ENCODE results near the gene ABL2. TPM values are rescaled to one million over a fixed set of nuclear protein-coding genes. Genes with fewer than 3 reads are reported as not detected.
"Not testable (repeated sequence)": the region's sequence is repeated elsewhere in the genome, so short reads cannot be mapped to it uniquely, and the experiment has no call there.

Gene ABL2
- total RNA-seq, 8 experiments from 2014 or later: 12.3 to 26.6 (median 18.1) TPM

DNA sequence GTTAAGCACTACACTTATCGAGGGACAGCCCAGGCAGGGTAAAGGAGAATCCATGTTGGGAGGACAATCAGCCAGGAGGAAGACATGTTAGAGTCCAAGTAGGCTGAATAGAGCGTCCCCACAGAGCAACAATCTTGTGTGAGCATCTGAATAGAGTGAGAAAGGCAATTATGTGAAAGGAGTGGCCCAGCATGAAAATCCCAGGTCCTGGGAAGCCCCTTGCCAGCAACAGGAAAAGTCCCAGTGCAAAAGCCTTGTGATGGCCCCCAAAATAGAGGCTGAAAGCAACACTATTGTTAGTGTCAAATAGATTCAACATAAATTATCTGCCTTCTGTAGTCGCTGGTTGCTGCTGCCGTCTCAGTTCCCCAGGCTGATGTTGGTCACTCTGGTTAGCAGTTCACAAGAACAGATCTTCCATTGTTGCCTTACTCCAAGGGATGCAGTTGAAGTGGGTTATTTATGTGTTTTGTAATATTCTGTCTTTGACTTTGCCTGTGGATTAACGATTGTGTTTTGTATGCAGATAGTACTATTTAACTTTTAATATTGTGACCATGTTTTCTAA lies 12.1 kb upstream of the ABL2 start:
- H3K27ac ChIP-seq: no peak overlapping the region
- WGBS, 10 experiments: 4 to 100% (median 31%) methylated on average over 1 to 4 of the region's 5 CpGs; no CpG with 5 or more reads in 1 of the 10 experiments
- peak in 5 of 8 experiments; percentile 85 to 97 (median 96) for ATAC-seq (replicated peaks in 6 of 8)
- in situ Hi-C loops (cut with MboI; ENCODE audit: low pct_unique_long_range_greater_than_20kb in 2 of 9, low sequenced_read_pairs in 9 of 9, unreplicated experiment in 9 of 9): loop anchor here in 1 of 9 experiments (25.0 kb wide), 1 partner anchor 121 kb away; the partner anchor contains the start of gene AXDND1
- H3K4me3 ChIP-seq: no peak overlapping the region
- H3K4me1 ChIP-seq (replicated peaks in 1 of 2): peaks cover 2 to 6% of the 10 kb centered on the region in 2 donors

- WGBS, 10 experiments: 0 to 100% (median 71%) methylated on average over 1 to 4 of the region's 4 CpGs; no CpG with 5 or more reads in 1 of the 10 experiments
- peaks cover 2 to 6% of the 10 kb centered on the region in 2 donors for H3K4me1 ChIP-seq (replicated peaks in 1 of 2)
- in situ Hi-C loops (cut with MboI; ENCODE audit: low pct_unique_long_range_greater_than_20kb in 2 of 9, low sequenced_read_pairs in 9 of 9, unreplicated experiment in 9 of 9): loop anchor here in 1 of 9 experiments (25.0 kb wide), 1 partner anchor 125 kb away; the partner anchor contains the start of gene AXDND1
- ATAC-seq (replicated peaks in 6 of 8): peak in 3 of 8 experiments; percentile 28 to 88 (median 75)
- no peak overlapping the region for H3K27ac ChIP-seq
- no peak overlapping the region for H3K4me3 ChIP-seq
Observed at GRCh38 chr1:179237222-179237621, 7.7 kb upstream of the ABL2 start.

- in situ Hi-C loops (cut with MboI; ENCODE audit: low pct_unique_long_range_greater_than_20kb in 2 of 9, low sequenced_read_pairs in 9 of 9, unreplicated experiment in 9 of 9): loop anchor here in 1 of 9 experiments (25.0 kb wide), 1 partner anchor 127 kb away; the partner anchor contains the start of gene AXDND1
- 86 to 100% (median 100%) methylated on average over 1 of the region's 1 CpG; no CpG with 5 or more reads in 7 of the 10 experiments for WGBS, 10 experiments
- Histone ChIP-seq H3K4me1 (replicated peaks in 1 of 2) (peaks cover 6 to 7% of the 10 kb centered on the region in 2 donors), H3K27ac (no peak overlapping the region), H3K4me3 (no peak overlapping the region)
- ATAC-seq (replicated peaks in 6 of 8): no peak
Observed at GRCh38 chr1:179234863-179235262, 5.4 kb upstream of the ABL2 start.

GRCh38 chr1:179231923-179232322 lies 2.4 kb upstream of the ABL2 start:
- 81 to 100% (median 95%) methylated on average over 3 to 4 of the region's 4 CpGs; no CpG with 5 or more reads in 4 of the 10 experiments for WGBS, 10 experiments
- no peak overlapping the region for H3K27ac ChIP-seq
- ATAC-seq (replicated peaks in 6 of 8): no peak
- peaks cover 6 to 14% of the 10 kb centered on the region in 2 donors for H3K4me1 ChIP-seq (replicated peaks in 1 of 2)
- no peak overlapping the region for H3K4me3 ChIP-seq
- in situ Hi-C loops (cut with MboI; ENCODE audit: low pct_unique_long_range_greater_than_20kb in 2 of 9, low sequenced_read_pairs in 9 of 9, unreplicated experiment in 9 of 9): loop anchor here in 1 of 9 experiments (25.0 kb wide), 1 partner anchor 130 kb away; the partner anchor contains the start of gene AXDND1

- Histone ChIP-seq H3K4me1 (replicated peaks in 1 of 2) (peaks cover 6 to 14% of the 10 kb centered on the region in 2 donors), H3K27ac (no peak overlapping the region), H3K4me3 (no peak overlapping the region)
- WGBS, 10 experiments: 0 to 100% (median 88%) methylated on average over 1 to 3 of the region's 3 CpGs
- peak in 1 of 8 experiments; percentile 6 for ATAC-seq (replicated peaks in 6 of 8)
- in situ Hi-C loops (cut with MboI; ENCODE audit: low pct_unique_long_range_greater_than_20kb in 2 of 9, low sequenced_read_pairs in 9 of 9, unreplicated experiment in 9 of 9): loop anchor here in 1 of 9 experiments (25.0 kb wide), 1 partner anchor 132 kb away; the partner anchor contains the start of gene AXDND1
Observed at GRCh38 chr1:179230721-179231120, 1.2 kb upstream of the ABL2 start.

DNA sequence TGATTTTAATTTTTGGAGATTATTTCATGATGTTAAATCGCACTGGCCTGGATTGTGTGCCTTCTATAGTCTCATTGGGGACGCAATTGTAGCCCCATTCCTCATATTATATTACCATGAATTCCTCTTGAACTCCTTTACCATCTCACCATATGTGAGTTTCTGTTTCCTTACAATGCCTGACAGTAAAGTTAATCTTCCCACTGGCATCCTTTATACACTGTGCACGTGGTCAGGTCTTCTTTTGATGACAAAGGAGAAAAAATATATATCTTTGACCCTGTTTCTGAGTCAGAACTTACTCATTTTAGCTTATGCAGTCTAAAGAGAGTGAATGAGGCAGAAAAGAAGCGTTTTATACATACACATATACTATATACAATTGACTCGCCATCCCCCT lies 774 bp upstream of the ABL2 start:
- Histone ChIP-seq H3K4me3 (peak overlapping the region; percentile 71 to 88 (median 77)), H3K27ac (no peak overlapping the region), H3K4me1 (replicated peaks in 1 of 2) (peaks cover 6 to 14% of the 10 kb centered on the region in 2 donors)
- in situ Hi-C loops (cut with MboI; ENCODE audit: low pct_unique_long_range_greater_than_20kb in 2 of 9, low sequenced_read_pairs in 9 of 9, unreplicated experiment in 9 of 9): loop anchor here in 1 of 9 experiments (25.0 kb wide), 1 partner anchor 132 kb away; the partner anchor contains the start of gene AXDND1
- WGBS, 10 experiments: 8 to 64% (median 54%) methylated on average over 3 to 5 of the region's 5 CpGs
- peak in 5 of 8 experiments; percentile 3 to 8 (median 7) for ATAC-seq (replicated peaks in 6 of 8)

GRCh38 chr1:179228783-179229213 lies 679 bp downstream of the ABL2 start:
- Histone ChIP-seq H3K4me3 (peak overlapping the region; percentile 71 to 88 (median 77)), H3K4me1 (replicated peaks in 1 of 2) (peaks cover 6 to 14% of the 10 kb centered on the region in 2 donors), H3K27ac (peak overlapping the region; percentile 84 to 91)
- in situ Hi-C loops (cut with MboI; ENCODE audit: low pct_unique_long_range_greater_than_20kb in 2 of 9, low sequenced_read_pairs in 9 of 9, unreplicated experiment in 9 of 9): loop anchor here in 1 of 9 experiments (25.0 kb wide), 1 partner anchor 134 kb away; the partner anchor contains the start of gene AXDND1
- WGBS, 10 experiments: 0 to 9% (median 0%) methylated on average over 1 to 7 of the region's 19 CpGs; no CpG with 5 or more reads in 4 of the 10 experiments
- ATAC-seq (replicated peaks in 6 of 8): peak; percentile 41 to 74 (median 68)

DNA sequence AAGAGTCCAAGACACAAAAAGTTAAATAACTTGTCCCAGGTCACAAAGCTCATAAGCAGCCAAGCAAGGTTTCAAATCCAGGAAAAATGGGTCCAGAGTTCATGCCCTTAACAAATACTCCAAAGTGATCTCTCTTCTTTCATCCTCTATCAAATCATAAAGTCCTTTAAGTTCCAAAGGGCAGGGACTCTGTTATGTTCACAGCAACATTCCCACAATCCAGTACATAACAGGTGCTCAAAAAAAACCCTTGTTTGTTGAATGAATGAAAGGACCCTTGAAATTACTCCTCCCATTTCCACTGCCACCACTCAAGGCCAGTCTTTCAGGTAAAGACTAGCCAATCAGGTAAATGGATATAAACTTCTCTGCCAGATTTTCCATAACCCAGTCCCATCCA lies 2.7 kb downstream of the ABL2 start:
- in situ Hi-C loops (cut with MboI; ENCODE audit: low pct_unique_long_range_greater_than_20kb in 2 of 9, low sequenced_read_pairs in 9 of 9, unreplicated experiment in 9 of 9): loop anchor here in 1 of 9 experiments (25.0 kb wide), 1 partner anchor 136 kb away; the partner anchor contains the start of gene AXDND1
- H3K4me1 ChIP-seq (replicated peaks in 1 of 2): peaks cover 6 to 14% of the 10 kb centered on the region in 2 donors
- H3K27ac ChIP-seq: no peak overlapping the region
- ATAC-seq (replicated peaks in 6 of 8): no peak
- no peak overlapping the region for H3K4me3 ChIP-seq

DNA sequence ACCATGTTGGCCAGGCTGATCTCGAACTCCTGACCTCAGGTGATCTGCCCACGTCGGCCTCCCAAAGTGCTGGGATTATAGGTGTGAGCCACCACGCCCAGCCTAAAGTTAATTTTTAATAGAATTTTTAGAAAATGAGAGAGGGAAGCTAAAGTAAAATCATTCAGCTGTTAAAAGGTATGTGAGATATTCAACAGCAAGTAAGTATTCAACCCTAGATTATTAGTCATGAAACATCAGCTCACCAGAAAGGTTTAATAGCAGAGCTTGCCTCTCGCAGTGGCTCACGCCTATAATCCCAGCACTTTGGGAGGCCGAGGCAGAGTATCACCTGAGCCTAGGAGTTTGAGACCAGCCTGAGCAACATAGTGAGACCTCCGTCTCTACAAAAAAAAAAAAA lies 5.0 kb downstream of the ABL2 start:
- ATAC-seq (replicated peaks in 6 of 8); H3K4me3 ChIP-seq; H3K4me1 ChIP-seq (replicated peaks in 1 of 2); in situ Hi-C loops (cut with MboI; ENCODE audit: low pct_unique_long_range_greater_than_20kb in 2 of 9, low sequenced_read_pairs in 9 of 9, unreplicated experiment in 9 of 9); H3K27ac ChIP-seq: not testable (repeated sequence)
- WGBS, 10 experiments: 93 to 100% (median 98%) methylated on average over 1 to 8 of the region's 8 CpGs; no CpG with 5 or more reads in 2 of the 10 experiments

GRCh38 chr1:179221121-179221520 lies 8.4 kb downstream of the ABL2 start:
- H3K4me1 ChIP-seq (replicated peaks in 1 of 2); H3K27ac ChIP-seq; in situ Hi-C loops (cut with MboI; ENCODE audit: low pct_unique_long_range_greater_than_20kb in 2 of 9, low sequenced_read_pairs in 9 of 9, unreplicated experiment in 9 of 9); ATAC-seq (replicated peaks in 6 of 8); H3K4me3 ChIP-seq: not testable (repeated sequence)
- 85 to 100% (median 92%) methylated on average over 2 to 7 of the region's 7 CpGs; no CpG with 5 or more reads in 2 of the 10 experiments for WGBS, 10 experiments

DNA sequence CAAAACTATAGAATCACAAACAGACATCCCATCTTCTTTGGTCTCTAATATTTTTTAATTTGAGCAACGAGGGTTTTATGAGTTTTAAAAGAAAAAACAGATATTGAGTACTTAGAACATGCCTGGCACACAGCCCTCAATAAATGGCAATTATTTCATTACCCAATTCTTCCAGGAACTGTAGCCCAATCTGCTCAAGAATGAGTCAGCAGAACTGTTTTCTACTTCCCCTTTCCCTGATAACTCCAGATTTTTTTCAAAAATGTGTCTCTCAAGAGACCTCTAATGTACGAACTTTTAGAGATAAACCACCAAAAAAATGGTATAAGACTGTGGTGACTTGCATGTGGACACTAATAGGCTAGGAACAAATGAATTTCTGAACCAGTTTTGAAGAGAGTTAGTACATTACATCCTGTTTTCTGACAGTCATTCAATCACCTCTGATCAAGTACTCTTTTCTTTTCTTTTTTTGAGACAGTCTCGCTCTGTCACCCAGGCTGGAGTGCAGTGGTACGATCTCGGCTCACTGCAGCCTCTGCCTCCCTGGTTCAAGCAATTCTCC lies 11.5 kb downstream of the ABL2 start:
- Histone ChIP-seq H3K27ac (no peak overlapping the region), H3K4me3 (no peak overlapping the region), H3K4me1 (replicated peaks in 1 of 2) (no peaks in the 10 kb centered on the region)
- in situ Hi-C loops (cut with MboI; ENCODE audit: low pct_unique_long_range_greater_than_20kb in 2 of 9, low sequenced_read_pairs in 9 of 9, unreplicated experiment in 9 of 9): no loop called here
- ATAC-seq (replicated peaks in 6 of 8): peak in 2 of 8 experiments; percentile 31 to 59
- WGBS, 10 experiments: 0 to 100% (median 97%) methylated on average over 1 to 5 of the region's 5 CpGs; no CpG with 5 or more reads in 3 of the 10 experiments

DNA sequence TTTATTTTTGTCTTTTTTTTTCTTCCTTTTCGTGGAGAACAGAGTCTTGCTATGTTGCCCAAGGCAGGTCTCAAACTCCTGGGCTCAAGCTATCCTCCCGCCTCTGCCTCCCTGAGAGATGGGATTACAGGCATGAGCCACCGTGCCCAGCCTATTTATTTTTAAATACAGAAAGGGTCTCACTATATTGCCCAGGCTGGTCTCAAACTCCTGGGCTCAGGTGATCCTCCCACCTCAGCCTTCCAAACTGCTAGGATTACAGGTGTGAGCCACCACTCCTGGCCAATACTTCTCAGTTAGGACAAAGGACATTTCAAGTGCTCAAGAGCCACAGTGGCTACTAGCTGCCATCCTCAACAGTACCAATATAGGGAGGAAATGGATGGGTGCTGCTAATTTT lies 16.2 kb downstream of the ABL2 start:
- ATAC-seq (replicated peaks in 6 of 8): not testable (repeated sequence)
- WGBS, 10 experiments: 88 to 100% (median 98%) methylated on average over 2 to 3 of the region's 3 CpGs; no CpG with 5 or more reads in 1 of the 10 experiments

More for the DNA sequence above, 16.2 kb downstream of the ABL2 start:
- H3K4me1 ChIP-seq (replicated peaks in 1 of 2); in situ Hi-C loops (cut with MboI; ENCODE audit: low pct_unique_long_range_greater_than_20kb in 2 of 9, low sequenced_read_pairs in 9 of 9, unreplicated experiment in 9 of 9); H3K4me3 ChIP-seq; H3K27ac ChIP-seq: not testable (repeated sequence)
